Measurements from ENCODE around the gene COPS4. TPM values are rescaled to one million over a fixed set of nuclear protein-coding genes. Genes with fewer than 3 reads are reported as not detected.

Gene COPS4
- total RNA-seq, 1 experiment from 2014 or later: 28.6 TPM

GRCh38 chr4:83013902-83014301, 21.1 kb upstream of the COPS4 start:
- Histone ChIP-seq H3K79me2 (ENCODE audit: insufficient read depth, low read length) (peaks cover 33% of the 10 kb centered on the region), H3K4me2 (ENCODE audit: low read length) (peak overlapping the region; percentile 73), H3K9ac (ENCODE audit: low read length) (peak overlapping the region; percentile 47; the same call in 1 of the 2 replicates), H3K9me2 (ENCODE audit: insufficient read depth) (no peaks in the 10 kb centered on the region), H3K27me3 (ENCODE audit: insufficient read depth, low read length) (no peaks in the 10 kb centered on the region), H4K20me1 (ENCODE audit: insufficient read depth) (no peaks in the 10 kb centered on the region), H3K36me3 (ENCODE audit: control insufficient read depth in 1 of 2, insufficient read depth in 2 of 2, low read length in 2 of 2) (no peaks in the 10 kb centered on the region), H3K9me3 (ENCODE audit: control insufficient read depth in 1 of 2, insufficient read depth in 1 of 2, low read depth in 1 of 2, low read length in 2 of 2) (no peaks in the 10 kb centered on the region), H3K4me1 (ENCODE audit: control insufficient read depth in 1 of 2, insufficient read depth in 2 of 2, low read length in 2 of 2) (peaks cover 11 to 31% of the 10 kb centered on the region in 2 experiments), H2AFZ (ENCODE audit: low read depth, low read length, poor library complexity, severe bottlenecking) (peak overlapping the region; percentile 41), H3K4me3 (replicated peaks in 1 of 2; ENCODE audit: low read depth in 1 of 2, low read length in 2 of 2) (no peak overlapping the region), H3K27ac (ENCODE audit: low read depth, low read length) (peak overlapping the region; percentile 58; the same call in 1 of the 2 replicates)
- ChIA-PET POLR2A (no interaction called here), RAD21 (ENCODE audit: low non-redundant PET in 1 of 2, low total read pairs in 2 of 2, uncharacterized antibody in 2 of 2, unreplicated experiment in 2 of 2) (no interaction called here), CTCF (no interaction called here)
- TF ChIP-seq CEBPB (IDR thresholded peaks at IDR 0.05; ENCODE audit: low read depth) (no peak), ZFX (IDR thresholded peaks at IDR 0.05) (no peak), POLR2AphosphoS5 (IDR thresholded peaks at IDR 0.05; ENCODE audit: low read depth, low read length) (no peak), EZH2 (IDR thresholded peaks at IDR 0.05) (no peak), SRF (IDR thresholded peaks at IDR 0.05; ENCODE audit: low read depth) (no peak), FOSL1 (IDR thresholded peaks at IDR 0.05; ENCODE audit: low read depth) (no peak), EZH2phosphoT487 (IDR thresholded peaks at IDR 0.05; ENCODE audit: borderline replicate concordance) (no peak), SP1 (IDR thresholded peaks at IDR 0.05; ENCODE audit: low read depth) (no peak), RAD21 (IDR thresholded peaks at IDR 0.05; ENCODE audit: low read depth) (no peak), SIN3A (IDR thresholded peaks at IDR 0.05; ENCODE audit: low read depth) (no peak), CBX3 (IDR thresholded peaks at IDR 0.05; ENCODE audit: low read depth) (no peak), YY1 (IDR thresholded peaks at IDR 0.05; ENCODE audit: extremely low read depth, insufficient replicate concordance, low read depth, low read length) (no peak), ELF1 (IDR thresholded peaks at IDR 0.05; ENCODE audit: borderline replicate concordance, low read depth) (no peak), ZNF274 (IDR thresholded peaks at IDR 0.05; ENCODE audit: low read depth, low read length) (no peak), JUND (IDR thresholded peaks at IDR 0.05) (no peak), POLR2A (IDR thresholded peaks at IDR 0.05; ENCODE audit: borderline replicate concordance, extremely low read depth, insufficient read depth, insufficient read length) (no peak), EGR1 (IDR thresholded peaks at IDR 0.05; ENCODE audit: low read depth) (no peak)
- TF ChIP-seq, protein P1, sequence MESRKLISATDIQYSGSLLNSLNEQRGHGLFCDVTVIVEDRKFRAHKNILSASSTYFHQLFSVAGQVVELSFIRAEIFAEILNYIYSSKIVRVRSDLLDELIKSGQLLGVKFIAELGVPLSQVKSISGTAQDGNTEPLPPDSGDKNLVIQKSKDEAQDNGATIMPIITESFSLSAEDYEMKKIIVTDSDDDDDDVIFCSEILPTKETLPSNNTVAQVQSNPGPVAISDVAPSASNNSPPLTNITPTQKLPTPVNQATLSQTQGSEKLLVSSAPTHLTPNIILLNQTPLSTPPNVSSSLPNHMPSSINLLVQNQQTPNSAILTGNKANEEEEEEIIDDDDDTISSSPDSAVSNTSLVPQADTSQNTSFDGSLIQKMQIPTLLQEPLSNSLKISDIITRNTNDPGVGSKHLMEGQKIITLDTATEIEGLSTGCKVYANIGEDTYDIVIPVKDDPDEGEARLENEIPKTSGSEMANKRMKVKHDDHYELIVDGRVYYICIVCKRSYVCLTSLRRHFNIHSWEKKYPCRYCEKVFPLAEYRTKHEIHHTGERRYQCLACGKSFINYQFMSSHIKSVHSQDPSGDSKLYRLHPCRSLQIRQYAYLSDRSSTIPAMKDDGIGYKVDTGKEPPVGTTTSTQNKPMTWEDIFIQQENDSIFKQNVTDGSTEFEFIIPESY (IDR thresholded peaks at IDR 0.05; ENCODE audit: extremely low read depth, insufficient replicate concordance, low read length): no peak
- TF ChIP-seq, protein P2, sequence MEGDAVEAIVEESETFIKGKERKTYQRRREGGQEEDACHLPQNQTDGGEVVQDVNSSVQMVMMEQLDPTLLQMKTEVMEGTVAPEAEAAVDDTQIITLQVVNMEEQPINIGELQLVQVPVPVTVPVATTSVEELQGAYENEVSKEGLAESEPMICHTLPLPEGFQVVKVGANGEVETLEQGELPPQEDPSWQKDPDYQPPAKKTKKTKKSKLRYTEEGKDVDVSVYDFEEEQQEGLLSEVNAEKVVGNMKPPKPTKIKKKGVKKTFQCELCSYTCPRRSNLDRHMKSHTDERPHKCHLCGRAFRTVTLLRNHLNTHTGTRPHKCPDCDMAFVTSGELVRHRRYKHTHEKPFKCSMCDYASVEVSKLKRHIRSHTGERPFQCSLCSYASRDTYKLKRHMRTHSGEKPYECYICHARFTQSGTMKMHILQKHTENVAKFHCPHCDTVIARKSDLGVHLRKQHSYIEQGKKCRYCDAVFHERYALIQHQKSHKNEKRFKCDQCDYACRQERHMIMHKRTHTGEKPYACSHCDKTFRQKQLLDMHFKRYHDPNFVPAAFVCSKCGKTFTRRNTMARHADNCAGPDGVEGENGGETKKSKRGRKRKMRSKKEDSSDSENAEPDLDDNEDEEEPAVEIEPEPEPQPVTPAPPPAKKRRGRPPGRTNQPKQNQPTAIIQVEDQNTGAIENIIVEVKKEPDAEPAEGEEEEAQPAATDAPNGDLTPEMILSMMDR (IDR thresholded peaks at IDR 0.05 in 2 of 3, conservative IDR thresholded peaks at IDR 0.05 in 1 of 3; ENCODE audit: borderline replicate concordance in 1 of 3, insufficient read depth in 1 of 3, low read depth in 2 of 3, low read length in 2 of 3): no peak
- intact Hi-C loops (cut with micrococcal nuclease): loop anchor here (1.0 to 5.0 kb wide), 2 partner anchors 20 to 243 kb away; no protein-coding TSS in a partner anchor
- no peak for DNase-seq (ENCODE audit: low read depth, low spot score)
- no TSS peak for BruUV-seq (replicated peaks)
- no peak for ATAC-seq
